HCT116 (cell line): ENCODE data around the gene MOB3B. TPM values are rescaled to one million over a fixed set of nuclear protein-coding genes. Genes with fewer than 3 reads are reported as not detected.

Experiments used
- ATAC-seq: fragments of 200-7000 bp; cut with Tn5 transposase; 2 replicates; pipeline ENCODE4 v1.9.1; 2020; ENCODE audit warnings: mild to moderate bottlenecking, moderate library complexity
- BruUV-seq: library from RNA; stranded (reverse); fragments of 400-500 nt; replicated peaks from 2 replicates; lab custom pipeline; 2021; lab: Mats Ljungman, UMichigan
- CTCF ChIA-PET: fragments of 300-600 bp; sonication (Branson Sonifier 250); formaldehyde crosslinking; loops from one replicate; lab custom pipeline; 2021; ENCODE audit warnings: antibody characterized with exemption; lab: Charles Lee
- POLR2A ChIA-PET: fragments of 300-600, 350-600 bp; sonication (Branson Sonifier 250); formaldehyde crosslinking; loops from one replicate; lab custom pipeline; 2021; ENCODE audit warnings: antibody characterized with exemption; lab: Charles Lee
- RAD21 ChIA-PET, 2 experiments: fragments of 300-600 bp; sonication (Branson Sonifier 250); formaldehyde crosslinking; loops; one replicate each; lab custom pipeline; 2023; ENCODE audit warnings: low total read pairs in 2 of 2; ENCODE audit not compliant: uncharacterized antibody in 2 of 2, unreplicated experiment in 2 of 2, low non-redundant PET in 1 of 2; lab: Charles Lee
- DNase-seq: peaks from one replicate; pipeline ENCODE4 v3.0.0-alpha.2; 2010; ENCODE audit warnings: low read depth, low spot score
- H2AFZ ChIP-seq: fragments of 200-600 bp; shearing (Covaris generic), sonication (generic); 2 replicates; pipeline ENCODE4 v1.6.1; 2017; ENCODE audit warnings: low read depth, mixed run types, mixed read lengths, antibody characterized with exemption, low read length; ENCODE audit not compliant: poor library complexity, severe bottlenecking
- H3K27ac ChIP-seq: 2 replicates; pipeline ENCODE4 v1.5.1; 2012; ENCODE audit warnings: low read depth, low read length
- H3K27me3 ChIP-seq: fragments of 200-600 bp; sonication (generic); 2 replicates; pipeline ENCODE4 v1.6.1; 2016; ENCODE audit warnings: mixed run types, low read length, mixed read lengths; ENCODE audit not compliant: insufficient read depth
- H3K36me3 ChIP-seq, 2 experiments: fragments of 200-500 bp in 1 of 2; fragments of 200-600 bp in 1 of 2; sonication (Bioruptor generic) in 1 of 2; sonication (generic) in 1 of 2; 2 replicates each; pipeline versions ENCODE4 v1.5.1 to v1.6.1; 2014 to 2016; ENCODE audit warnings: low read length in 2 of 2, inconsistent platforms in 1 of 2, mixed read lengths in 1 of 2, mixed run types in 1 of 2; ENCODE audit not compliant: insufficient read depth in 2 of 2, control insufficient read depth in 1 of 2
- H3K4me1 ChIP-seq, 2 experiments: fragments of 200-600 bp in 1 of 2; sonication (generic) in 1 of 2; 2 replicates each; pipeline versions ENCODE4 v1.5.1 to v1.6.1; 2012 to 2017; ENCODE audit warnings: low read length in 2 of 2, inconsistent platforms in 1 of 2, mild to moderate bottlenecking in 1 of 2, mixed read lengths in 1 of 2, mixed run types in 1 of 2, moderate library complexity in 1 of 2; ENCODE audit not compliant: insufficient read depth in 2 of 2, control insufficient read depth in 1 of 2
- H3K4me2 ChIP-seq: fragments of 200-600 bp; sonication (generic); 2 replicates; pipeline ENCODE4 v1.6.1; 2017; ENCODE audit warnings: mixed run types, low read length, mixed read lengths
- H3K4me3 ChIP-seq, 2 experiments: fragments of 200-600 bp in 1 of 2; sonication (generic) in 1 of 2; replicated peaks in 1 of 2; 2 replicates each; pipeline ENCODE4 v1.5.1; 2011 to 2016; ENCODE audit warnings: low read length in 2 of 2, control low read depth in 1 of 2, low read depth in 1 of 2, mild to moderate bottlenecking in 1 of 2, mixed read lengths in 1 of 2, mixed run types in 1 of 2
- H3K79me2 ChIP-seq: fragments of 200-600 bp; sonication (generic); 2 replicates; pipeline ENCODE4 v1.6.1; 2017; ENCODE audit warnings: mild to moderate bottlenecking, mixed run types, low read length, moderate library complexity, mixed read lengths; ENCODE audit not compliant: insufficient read depth
- H3K9ac ChIP-seq: fragments of 200-600 bp; sonication (generic); 2 replicates; pipeline ENCODE4 v1.6.1; 2016; ENCODE audit warnings: low read length, mixed read lengths
- H3K9me2 ChIP-seq: fragments of 200-600 bp; sonication (generic), shearing (Covaris generic); 2 replicates; pipeline ENCODE4 v1.6.1; 2017; ENCODE audit warnings: mixed run types, mild to moderate bottlenecking, moderate library complexity; ENCODE audit not compliant: insufficient read depth
- H3K9me3 ChIP-seq, 2 experiments: fragments of 200-500 bp in 1 of 2; fragments of 200-600 bp in 1 of 2; sonication (Bioruptor generic) in 1 of 2; sonication (generic) in 1 of 2; 2 replicates each; pipeline ENCODE4 v1.6.1; 2014 to 2017; ENCODE audit warnings: low read length in 2 of 2, mixed read lengths in 2 of 2, inconsistent platforms in 1 of 2, low read depth in 1 of 2, mild to moderate bottlenecking in 1 of 2, mixed run types in 1 of 2, moderate library complexity in 1 of 2; ENCODE audit not compliant: control insufficient read depth in 1 of 2, insufficient read depth in 1 of 2
- H4K20me1 ChIP-seq: fragments of 200-600 bp; sonication (generic), shearing (Covaris generic); 2 replicates; pipeline ENCODE4 v1.6.1; 2017; ENCODE audit warnings: mixed run types, mild to moderate bottlenecking, moderate library complexity; ENCODE audit not compliant: insufficient read depth
- CEBPB ChIP-seq: IDR thresholded peaks from 2 replicates; pipeline ENCODE4 v1.6.1; 2012; ENCODE audit warnings: low read depth
- EGR1 ChIP-seq: IDR thresholded peaks from 2 replicates; pipeline ENCODE4 v1.6.1; 2012; ENCODE audit warnings: low read depth
- EZH2phosphoT487 ChIP-seq: fragments of 200-600 bp; IDR thresholded peaks from 2 replicates; pipeline ENCODE4 v1.6.1; 2018; ENCODE audit warnings: antibody characterized with exemption, borderline replicate concordance
- POLR2AphosphoS5 ChIP-seq: IDR thresholded peaks from 2 replicates; pipeline ENCODE4 v1.6.1; 2011; ENCODE audit warnings: mild to moderate bottlenecking, low read depth, low read length, moderate library complexity
- RAD21 ChIP-seq: IDR thresholded peaks from 2 replicates; pipeline ENCODE4 v1.6.1; 2012; ENCODE audit warnings: low read depth, mild to moderate bottlenecking
- intact Hi-C: fragments of 100-400 bp; cut with micrococcal nuclease; formaldehyde crosslinking; loops from 2 replicates; pipeline ENCODE4 v1.10.0; 2022
- total RNA-seq: library from RNA; stranded (reverse); gene quantifications from one replicate; pipeline ENCODE4 v1.2.1, GENCODE V29; 2021; ENCODE audit not compliant: unreplicated experiment

MOB3B gene
- total RNA-seq, 1 experiment from 2014 or later, result 1.2 TPM

- no peaks in the 10 kb centered on the region for H3K9me3 ChIP-seq
- H2AFZ ChIP-seq, result no peak overlapping the region
- POLR2A ChIA-PET, result no interaction called here
- DNase-seq (no peak), ATAC-seq (no peak)
- intact Hi-C loops, result loop anchor here (5.0 kb wide), 1 partner anchor 49 kb away; no protein-coding TSS in a partner anchor
- no peaks in the 10 kb centered on the region for H3K79me2 ChIP-seq
- no peaks in the 10 kb centered on the region for H3K27me3 ChIP-seq
- no peaks in the 10 kb centered on the region for H3K4me1 ChIP-seq
- no peak overlapping the region for H3K9ac ChIP-seq
- no peaks in the 10 kb centered on the region for H3K36me3 ChIP-seq
- RAD21 ChIA-PET, result no interaction called here
- H3K4me2 ChIP-seq, result no peak overlapping the region
- no peak overlapping the region for H3K4me3 ChIP-seq
- TF ChIP-seq CEBPB (no peak), EGR1 (no peak), POLR2AphosphoS5 (no peak)
- BruUV-seq, result no TSS peak
- H3K27ac ChIP-seq, result no peak overlapping the region
- CTCF ChIA-PET, result no interaction called here
- no peaks in the 10 kb centered on the region for H4K20me1 ChIP-seq
- no peaks in the 10 kb centered on the region for H3K9me2 ChIP-seq
Measured at GRCh38 chr9:27338527-27338903, 191.1 kb downstream of the MOB3B start.

GRCh38 chr9:27337833-27338526, 191.6 kb downstream of the MOB3B start:
- H3K27me3 ChIP-seq, result no peaks in the 10 kb centered on the region
- no peaks in the 10 kb centered on the region for H3K79me2 ChIP-seq
- ChIA-PET CTCF (no interaction called here), POLR2A (no interaction called here)
- H3K9me2 ChIP-seq, result no peaks in the 10 kb centered on the region
- H3K27ac ChIP-seq, result no peak overlapping the region
- TF ChIP-seq EZH2phosphoT487 (no peak), RAD21 (no peak)
- TF ChIP-seq, all 23 proteins: peak for 0
- no peaks in the 10 kb centered on the region for H3K9me3 ChIP-seq
- H2AFZ ChIP-seq, result no peak overlapping the region
- no peak overlapping the region for H3K4me3 ChIP-seq
- ATAC-seq, result no peak
- no peaks in the 10 kb centered on the region for H4K20me1 ChIP-seq
- H3K9ac ChIP-seq, result no peak overlapping the region
- BruUV-seq, result no TSS peak
- RAD21 ChIA-PET, result no interaction called here
- no peaks in the 10 kb centered on the region for H3K36me3 ChIP-seq
- H3K4me2 ChIP-seq, result no peak overlapping the region
- no peak for DNase-seq
- peaks cover 0 to 4% of the 10 kb centered on the region in 2 experiments; a peak in 1 of 4 replicates for H3K4me1 ChIP-seq
- intact Hi-C loops, result loop anchor here (5.0 kb wide), 1 partner anchor 49 kb away; no protein-coding TSS in a partner anchor
